PC-9 (cell line): Measurements from ENCODE around the gene FNDC3B.

Source experiments
- EZH2 ChIP-seq: fragments of 200-600 bp; sonication (generic); IDR thresholded peaks from 2 replicates; pipeline ENCODE4 v1.8.0; 2017; ENCODE audit warnings: antibody characterized with exemption, low read depth
- TF ChIP-seq, protein P1 (sequence below): fragments of 200-600 bp; sonication (generic); conservative IDR thresholded peaks from 2 replicates; pipeline ENCODE4 v1.6.1; 2017; ENCODE audit warnings: mixed run types, antibody characterized with exemption, mild to moderate bottlenecking, moderate library complexity

DNA sequence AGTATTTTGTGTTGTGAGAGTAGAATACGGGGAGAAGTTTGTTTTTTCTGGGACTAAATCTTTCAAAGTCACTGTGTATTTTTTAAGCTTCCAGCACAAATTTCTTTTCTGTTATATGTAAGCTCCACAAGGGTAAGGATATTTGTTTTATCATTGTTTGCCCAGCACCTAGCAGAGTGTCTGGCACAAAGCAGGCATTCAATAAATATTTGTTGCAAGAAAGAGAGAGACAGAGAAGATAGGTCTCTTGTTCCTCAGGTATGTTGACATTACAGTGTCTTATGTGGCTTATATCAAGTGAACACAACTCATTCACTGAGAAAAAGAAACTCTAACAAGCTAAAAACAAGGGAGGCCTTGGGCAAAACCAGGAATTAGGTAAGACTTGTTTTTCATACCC lies 26.6 kb upstream of the FNDC3B start:
- TF ChIP-seq, protein P1, sequence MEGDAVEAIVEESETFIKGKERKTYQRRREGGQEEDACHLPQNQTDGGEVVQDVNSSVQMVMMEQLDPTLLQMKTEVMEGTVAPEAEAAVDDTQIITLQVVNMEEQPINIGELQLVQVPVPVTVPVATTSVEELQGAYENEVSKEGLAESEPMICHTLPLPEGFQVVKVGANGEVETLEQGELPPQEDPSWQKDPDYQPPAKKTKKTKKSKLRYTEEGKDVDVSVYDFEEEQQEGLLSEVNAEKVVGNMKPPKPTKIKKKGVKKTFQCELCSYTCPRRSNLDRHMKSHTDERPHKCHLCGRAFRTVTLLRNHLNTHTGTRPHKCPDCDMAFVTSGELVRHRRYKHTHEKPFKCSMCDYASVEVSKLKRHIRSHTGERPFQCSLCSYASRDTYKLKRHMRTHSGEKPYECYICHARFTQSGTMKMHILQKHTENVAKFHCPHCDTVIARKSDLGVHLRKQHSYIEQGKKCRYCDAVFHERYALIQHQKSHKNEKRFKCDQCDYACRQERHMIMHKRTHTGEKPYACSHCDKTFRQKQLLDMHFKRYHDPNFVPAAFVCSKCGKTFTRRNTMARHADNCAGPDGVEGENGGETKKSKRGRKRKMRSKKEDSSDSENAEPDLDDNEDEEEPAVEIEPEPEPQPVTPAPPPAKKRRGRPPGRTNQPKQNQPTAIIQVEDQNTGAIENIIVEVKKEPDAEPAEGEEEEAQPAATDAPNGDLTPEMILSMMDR = no peak
- TF ChIP-seq EZH2 = no peak
